GM03348 (cell line): ENCODE results near the gene ANTKMT.
"Not testable (repeated sequence)": the region's sequence is repeated elsewhere in the genome, so short reads cannot be mapped to it uniquely, and the experiment has no call there.

ENCODE experiments used
- DNase-seq: peaks from one replicate; pipeline ENCODE4 v3.0.0; 2012; ENCODE audit warnings: low spot score

The ANTKMT gene

GRCh38 chr16:728131-728889 lies 7.4 kb downstream of the ANTKMT start:
- peak; percentile 91 for DNase-seq

DNA sequence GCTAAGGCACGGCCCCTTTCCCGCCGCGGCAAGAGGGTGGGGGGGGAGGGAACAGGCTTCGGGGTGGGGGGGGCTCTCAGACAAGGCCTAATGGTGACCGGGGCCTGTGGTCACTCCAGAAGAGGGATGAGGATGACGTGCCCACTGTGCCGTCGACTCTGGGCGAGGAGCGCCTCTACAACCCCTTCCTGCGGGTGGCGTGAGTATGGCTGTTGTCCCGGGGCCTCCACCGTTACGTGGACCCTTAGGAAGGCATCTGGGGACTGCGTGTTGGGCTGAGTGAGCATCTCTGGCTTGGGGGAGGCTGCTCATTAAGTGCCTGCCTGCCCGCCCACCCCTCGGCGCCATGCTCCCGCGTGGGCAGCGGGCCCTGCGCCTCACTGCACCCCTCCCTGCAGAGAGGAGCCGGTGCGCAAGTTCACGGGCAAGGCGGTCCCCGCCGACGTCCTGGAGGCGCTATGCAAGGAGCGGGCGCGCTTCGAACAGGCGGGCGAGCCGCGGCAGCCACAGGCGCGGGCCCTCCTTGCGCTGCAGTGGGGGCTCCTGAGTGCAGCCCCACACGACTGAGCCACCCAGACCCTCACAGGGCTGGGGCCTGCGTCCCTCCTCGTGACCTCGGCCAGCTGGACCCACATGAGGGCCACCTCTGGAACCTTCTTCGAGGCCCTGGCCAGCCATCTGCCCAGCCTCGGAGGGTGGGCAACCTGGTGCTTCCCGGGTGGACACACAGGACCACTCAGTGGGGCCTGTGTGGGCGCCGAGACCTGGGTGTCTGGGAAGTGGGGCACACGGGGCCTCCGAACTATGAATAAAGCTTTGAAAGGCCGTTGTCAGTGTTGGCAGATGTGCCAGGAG lies 8.2 kb downstream of the ANTKMT start:
- DNase-seq = no peak

- no peak for DNase-seq
Measured at GRCh38 chr16:729768-730665, 9.1 kb downstream of the ANTKMT start.

GRCh38 chr16:730666-731509 lies 9.9 kb downstream of the ANTKMT start:
- DNase-seq = no peak

GRCh38 chr16:732332-732731 lies 11.4 kb downstream of the ANTKMT start:
- DNase-seq = no peak

DNA sequence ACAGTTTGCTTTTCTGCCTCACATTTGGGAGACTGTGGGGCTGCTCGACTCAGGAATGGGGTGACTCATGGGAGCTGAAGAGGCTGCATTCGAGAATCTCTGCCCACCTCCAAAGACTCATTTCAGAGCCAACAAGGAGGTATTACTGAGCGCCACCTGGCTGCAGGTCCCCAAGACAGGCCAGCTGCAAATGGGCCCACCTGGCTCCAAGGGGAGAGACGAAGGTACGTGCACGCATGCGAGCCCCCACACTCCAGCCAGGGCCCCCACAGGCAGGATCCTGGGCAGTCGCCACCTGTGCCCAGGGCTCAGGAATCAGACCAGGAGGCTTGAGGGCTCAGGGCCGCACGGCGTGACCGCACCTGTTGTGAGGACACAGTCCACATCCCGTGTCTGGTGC lies 12.0 kb downstream of the ANTKMT start:
- DNase-seq = no peak

- DNase-seq = no peak
Measured at GRCh38 chr16:733382-734207, 12.6 kb downstream of the ANTKMT start.

DNA sequence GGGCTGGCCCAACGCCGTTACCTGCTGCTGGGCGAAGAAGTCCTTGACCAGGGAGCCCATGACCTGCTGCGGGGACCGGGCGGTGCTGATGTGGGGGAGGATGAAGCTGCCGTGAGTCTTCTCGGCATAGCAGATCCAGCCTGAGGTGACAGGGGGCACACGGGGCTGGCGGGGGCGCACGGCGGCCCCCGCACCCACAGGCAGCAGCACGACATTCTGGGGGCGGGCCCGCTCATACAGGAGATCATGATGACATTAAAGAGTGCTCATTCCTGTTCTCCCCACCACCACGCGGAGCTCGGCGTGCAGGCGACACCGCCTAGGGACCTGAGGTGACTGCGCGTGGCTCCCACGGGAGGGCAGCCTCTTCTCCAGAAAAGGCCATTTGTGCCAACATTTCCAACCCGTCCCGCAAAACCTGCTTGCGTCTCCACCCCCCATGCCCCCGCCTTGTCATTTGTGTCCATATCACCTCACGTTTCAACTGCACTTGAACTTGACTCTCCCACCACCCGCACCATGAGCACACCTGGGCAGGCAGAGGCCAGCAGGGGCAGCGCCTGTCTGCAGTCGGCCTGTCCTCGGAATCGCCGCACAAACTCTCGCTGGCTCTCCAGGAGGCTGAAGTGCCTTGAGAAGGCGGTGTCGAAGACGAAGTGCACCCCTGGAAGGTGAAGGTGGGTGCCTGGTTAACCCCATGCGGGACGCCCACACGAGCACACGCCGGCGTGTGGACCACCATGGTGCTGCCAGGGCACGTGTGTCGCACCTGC lies 13.4 kb downstream of the ANTKMT start:
- DNase-seq = no peak

DNA sequence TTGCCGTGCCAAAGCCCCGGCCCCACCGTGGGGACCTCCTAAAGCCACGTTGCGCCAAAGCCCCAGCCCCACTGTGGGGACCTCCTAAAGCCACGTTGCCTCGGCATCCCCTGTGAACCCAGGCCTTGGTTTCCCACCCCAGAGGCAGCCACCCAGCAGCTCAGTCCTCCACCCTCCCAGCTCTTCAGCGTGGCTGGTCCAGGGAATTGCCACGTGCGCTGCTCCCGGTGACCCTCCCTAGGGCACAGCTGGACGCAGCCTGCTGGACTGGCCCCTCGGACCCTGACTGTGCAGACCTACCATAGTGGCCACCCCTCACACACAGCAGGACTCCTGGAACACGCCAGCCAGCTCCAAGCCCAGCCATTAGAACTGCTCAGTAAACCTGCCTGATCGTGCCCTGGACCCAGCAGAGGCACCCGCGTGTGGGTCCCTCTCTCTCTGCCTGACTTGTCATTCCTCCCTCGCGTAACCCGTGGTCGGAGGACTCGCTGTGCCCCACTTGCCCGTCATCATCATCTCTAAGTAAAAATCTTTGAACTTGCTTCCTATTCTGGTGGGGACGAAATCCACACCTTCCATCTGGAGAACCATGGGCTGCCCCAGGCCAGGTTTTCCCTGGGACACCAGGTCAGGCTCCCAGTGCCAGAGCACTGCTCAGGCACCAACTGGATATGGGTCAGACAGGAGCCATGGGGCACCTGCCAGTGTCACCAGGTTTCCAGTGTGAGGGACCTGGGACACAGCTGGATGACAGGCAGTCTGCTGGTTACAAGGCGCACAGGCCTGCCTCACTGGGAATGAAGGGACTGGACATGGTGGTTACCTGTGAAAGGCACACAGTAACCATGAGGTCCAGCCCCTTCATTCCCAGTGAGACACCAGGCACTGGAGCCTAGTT lies 14.3 kb downstream of the ANTKMT start:
- no peak for DNase-seq

DNA sequence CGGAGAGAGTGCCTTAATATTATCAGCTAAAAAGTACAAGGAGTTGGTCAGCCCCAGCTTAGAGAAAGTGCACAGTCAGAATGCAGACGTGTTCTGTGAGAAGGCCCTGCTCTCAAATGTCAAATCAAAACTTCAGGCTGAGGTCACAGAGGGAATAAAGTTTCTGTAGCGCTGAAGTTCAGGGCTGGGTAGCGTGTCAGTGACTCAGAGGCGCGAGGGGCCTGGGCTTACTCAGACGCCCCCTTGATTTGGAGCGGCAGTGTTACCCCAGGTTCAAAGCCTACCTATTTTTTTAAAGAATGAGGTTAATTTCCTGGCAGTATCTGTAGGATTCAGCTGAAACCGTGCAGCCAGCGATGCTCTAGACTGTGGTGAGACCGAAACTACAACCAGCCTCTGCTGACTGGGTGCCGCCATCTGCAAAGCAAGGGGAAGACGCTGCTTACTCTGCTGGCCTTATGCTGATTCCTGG lies 15.1 kb downstream of the ANTKMT start:
- no peak for DNase-seq

DNA sequence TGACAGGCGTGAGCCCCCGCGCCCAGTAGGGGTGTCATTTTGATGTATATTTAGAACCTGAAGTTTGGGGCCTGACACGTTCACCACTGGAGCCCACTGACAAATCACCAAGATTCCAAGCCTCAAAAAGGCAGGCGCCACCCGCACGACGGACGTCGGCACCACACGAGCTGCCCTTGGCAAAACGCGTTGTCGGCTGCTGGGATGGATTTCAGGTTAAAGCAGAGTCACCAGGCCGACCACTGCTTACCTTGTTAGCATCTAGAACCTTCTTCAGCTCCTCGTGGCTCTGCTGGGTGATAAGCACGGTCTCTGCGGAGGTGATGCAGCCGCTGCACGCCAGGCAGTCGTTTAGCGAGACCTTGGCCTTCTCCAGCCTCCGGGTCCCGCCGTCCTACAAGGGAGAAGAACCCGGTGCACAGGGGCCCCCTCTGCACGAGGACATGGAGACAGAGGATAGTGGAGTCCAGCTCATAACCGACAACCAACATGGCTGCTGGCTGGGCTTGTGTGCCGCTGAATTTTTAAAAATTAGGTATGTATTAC lies 16.1 kb downstream of the ANTKMT start:
- DNase-seq = no peak

GRCh38 chr16:739560-740458 lies 18.9 kb downstream of the ANTKMT start:
- no peak for DNase-seq

DNA sequence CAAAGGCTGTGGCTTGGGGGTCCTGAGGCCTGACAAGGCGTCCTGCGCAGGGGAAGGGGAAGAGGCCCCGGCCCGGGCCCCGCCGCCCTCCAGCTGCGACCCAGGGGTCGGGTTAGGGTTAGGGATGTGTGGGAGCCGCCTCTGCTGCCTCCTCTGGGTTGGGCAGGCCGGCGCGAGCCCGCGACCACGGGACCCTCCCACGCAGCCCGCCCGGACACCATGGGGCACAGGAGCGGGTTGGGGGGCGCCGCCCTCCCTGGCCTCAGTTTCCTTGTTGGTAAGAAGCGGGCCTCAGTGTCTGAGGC lies 19.5 kb downstream of the ANTKMT start:
- no peak for DNase-seq

DNA sequence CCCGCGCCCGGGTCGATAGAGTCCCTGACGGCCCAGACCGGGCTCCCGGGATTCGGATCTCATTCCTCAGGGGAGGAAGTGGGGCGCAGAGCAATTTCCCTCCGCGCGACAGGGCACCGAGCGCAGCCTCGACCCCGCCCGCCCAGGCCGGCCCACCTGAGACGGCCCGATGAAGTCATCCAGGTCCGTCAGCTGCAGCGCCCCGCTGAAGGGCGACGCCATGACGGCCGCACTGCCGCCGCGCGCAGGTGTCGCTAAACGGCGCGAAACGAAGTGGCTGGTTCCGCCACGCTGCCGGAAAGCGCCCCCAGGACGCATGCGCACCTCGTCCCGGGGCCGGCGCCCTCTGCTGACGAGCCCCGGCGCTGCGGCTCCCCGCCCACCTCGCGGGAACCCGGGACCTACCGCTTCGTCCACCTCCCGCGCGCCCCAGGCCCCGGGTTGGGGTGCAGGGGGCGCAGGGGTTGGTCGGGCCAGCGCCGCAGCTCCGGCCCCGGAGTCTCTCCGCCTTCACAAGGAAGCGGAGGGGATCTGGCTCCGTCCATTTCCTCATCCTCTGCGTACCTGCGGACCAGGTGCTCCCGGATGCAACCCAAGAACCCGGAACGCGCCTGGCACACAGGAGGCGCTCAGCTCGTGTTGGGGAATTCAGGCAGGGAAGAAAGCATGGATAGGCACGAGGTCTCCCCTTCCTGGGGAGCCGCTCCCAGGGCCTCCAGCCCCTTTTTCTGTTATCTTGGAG lies 20.0 kb downstream of the ANTKMT start, which contains the start of gene CIAO3:
TSS of gene CIAO3 (minus strand) at position 234 of the 742 bp plus-strand sequence. CDS start at position 222, 12 bp downstream.
- peak; percentile 98 for DNase-seq

GRCh38 chr16:741986-742629 lies 21.2 kb downstream of the ANTKMT start:
- no peak for DNase-seq

GRCh38 chr16:742894-743293 lies 21.9 kb downstream of the ANTKMT start:
- DNase-seq = not testable (repeated sequence)
